Progenitor cell of endocrine pancreas (in vitro differentiated cells): ENCODE results near the gene MUC15. TPM values are rescaled to one million over a fixed set of nuclear protein-coding genes. Genes with fewer than 3 reads are reported as not detected.
"Not testable (repeated sequence)": the region's sequence is repeated elsewhere in the genome, so short reads cannot be mapped to it uniquely, and the experiment has no call there.

Experiments
- DNase-seq: peaks from one replicate; pipeline ENCODE4 v3.0.0; 2021; ENCODE audit warnings: low spot score; ENCODE audit not compliant: unreplicated experiment
- H3K27ac Mint-ChIP-seq: 2 replicates; pipeline ENCODE4 v1.8.0; 2021; ENCODE audit warnings: mild to moderate bottlenecking, moderate library complexity, mixed read lengths
- H3K27me3 Mint-ChIP-seq: 2 replicates; pipeline ENCODE4 v1.8.0; 2021; ENCODE audit warnings: mixed read lengths
- H3K36me3 Mint-ChIP-seq: 2 replicates; pipeline ENCODE4 v1.8.0; 2022; ENCODE audit warnings: mixed read lengths; ENCODE audit not compliant: insufficient read depth
- H3K4me1 Mint-ChIP-seq: 2 replicates; pipeline ENCODE4 v1.8.0; 2021; ENCODE audit warnings: low read depth, mixed read lengths
- H3K4me3 Mint-ChIP-seq: 2 replicates; pipeline ENCODE4 v1.8.0; 2021; ENCODE audit warnings: low read depth, mild to moderate bottlenecking, moderate library complexity, mixed read lengths
- H3K9me3 Mint-ChIP-seq: 2 replicates; pipeline ENCODE4 v1.8.0; 2021; ENCODE audit warnings: low read depth, mixed read lengths
- total RNA-seq: library from RNA; stranded (reverse); gene quantifications from 2 replicates; pipeline ENCODE4 v1.2.1, GENCODE V29; 2021
- TF ChIP-seq, protein P1 (sequence below): fragments of 200-600 bp; sonication (generic); IDR thresholded peaks from one replicate; pipeline ENCODE4 v1.5.0; 2021; ENCODE audit warnings: antibody characterized with exemption, mild to moderate bottlenecking; ENCODE audit not compliant: unreplicated experiment

The MUC15 gene
- total RNA-seq, 1 donor from 2014 or later, result 0.31 TPM

GRCh38 chr11:26608507-26609146 lies 36.6 kb upstream of the MUC15 start:
- no peak for DNase-seq
- Mint-ChIP-seq H3K4me3 (no peak overlapping the region), H3K27me3 (no peaks in the 10 kb centered on the region), H3K27ac (no peak overlapping the region), H3K4me1 (peaks cover 1% of the 10 kb centered on the region), H3K36me3 (no peaks in the 10 kb centered on the region), H3K9me3 (peaks cover 37% of the 10 kb centered on the region)
- TF ChIP-seq, protein P1, sequence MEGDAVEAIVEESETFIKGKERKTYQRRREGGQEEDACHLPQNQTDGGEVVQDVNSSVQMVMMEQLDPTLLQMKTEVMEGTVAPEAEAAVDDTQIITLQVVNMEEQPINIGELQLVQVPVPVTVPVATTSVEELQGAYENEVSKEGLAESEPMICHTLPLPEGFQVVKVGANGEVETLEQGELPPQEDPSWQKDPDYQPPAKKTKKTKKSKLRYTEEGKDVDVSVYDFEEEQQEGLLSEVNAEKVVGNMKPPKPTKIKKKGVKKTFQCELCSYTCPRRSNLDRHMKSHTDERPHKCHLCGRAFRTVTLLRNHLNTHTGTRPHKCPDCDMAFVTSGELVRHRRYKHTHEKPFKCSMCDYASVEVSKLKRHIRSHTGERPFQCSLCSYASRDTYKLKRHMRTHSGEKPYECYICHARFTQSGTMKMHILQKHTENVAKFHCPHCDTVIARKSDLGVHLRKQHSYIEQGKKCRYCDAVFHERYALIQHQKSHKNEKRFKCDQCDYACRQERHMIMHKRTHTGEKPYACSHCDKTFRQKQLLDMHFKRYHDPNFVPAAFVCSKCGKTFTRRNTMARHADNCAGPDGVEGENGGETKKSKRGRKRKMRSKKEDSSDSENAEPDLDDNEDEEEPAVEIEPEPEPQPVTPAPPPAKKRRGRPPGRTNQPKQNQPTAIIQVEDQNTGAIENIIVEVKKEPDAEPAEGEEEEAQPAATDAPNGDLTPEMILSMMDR, result no peak

- Mint-ChIP-seq H3K9me3 (peaks cover 32% of the 10 kb centered on the region), H3K36me3 (no peaks in the 10 kb centered on the region), H3K27me3 (no peaks in the 10 kb centered on the region), H3K4me1 (peaks cover 1% of the 10 kb centered on the region), H3K4me3 (no peak overlapping the region), H3K27ac (peak overlapping the region; percentile 31)
- DNase-seq, result no peak
- TF ChIP-seq, protein P1, result no peak
These were observed 35.9 kb upstream of the MUC15 start for GRCh38 chr11:26607725-26608506.

DNA sequence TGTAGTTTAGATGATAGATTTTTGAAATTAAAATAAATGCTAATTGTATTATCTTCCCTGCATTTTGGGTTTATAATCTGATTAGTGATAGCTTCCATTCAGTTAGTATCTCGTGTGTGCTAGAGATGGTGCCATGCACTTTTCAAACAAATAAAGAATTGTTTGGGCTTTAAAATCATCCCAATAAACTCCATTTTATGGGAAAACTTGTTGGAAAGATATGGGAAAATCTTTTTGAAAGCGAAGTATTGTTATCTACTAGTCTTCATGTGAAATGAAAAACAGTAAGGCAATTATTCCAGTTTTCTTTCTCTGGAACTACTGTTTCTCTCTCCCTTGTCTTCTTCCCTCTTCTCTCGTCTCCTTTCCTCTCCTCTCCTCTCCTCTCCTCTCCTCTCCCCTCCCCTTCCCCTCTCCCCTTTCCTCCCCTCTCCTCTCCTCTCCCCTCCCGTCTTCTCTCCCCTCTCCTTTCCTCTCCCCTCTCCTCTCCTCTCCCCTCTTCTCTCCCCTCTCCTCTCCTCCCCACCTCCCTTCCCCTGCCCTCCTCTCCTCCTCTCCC lies 27.9 kb upstream of the MUC15 start:
- no peaks in the 10 kb centered on the region for H3K27me3 Mint-ChIP-seq
- peaks cover 7% of the 10 kb centered on the region for H3K9me3 Mint-ChIP-seq
- no peak overlapping the region for H3K4me3 Mint-ChIP-seq
- H3K4me1 Mint-ChIP-seq, result no peaks in the 10 kb centered on the region
- no peak for DNase-seq
- no peaks in the 10 kb centered on the region for H3K36me3 Mint-ChIP-seq
- TF ChIP-seq, protein P1, result no peak
- H3K27ac Mint-ChIP-seq, result no peak overlapping the region

GRCh38 chr11:26599425-26599824 lies 27.4 kb upstream of the MUC15 start:
- DNase-seq, result no peak
- no peaks in the 10 kb centered on the region for H3K4me1 Mint-ChIP-seq
- TF ChIP-seq, protein P1, result no peak
- no peaks in the 10 kb centered on the region for H3K27me3 Mint-ChIP-seq
- H3K4me3 Mint-ChIP-seq, result no peak overlapping the region
- no peak overlapping the region for H3K27ac Mint-ChIP-seq
- no peaks in the 10 kb centered on the region for H3K36me3 Mint-ChIP-seq
- H3K9me3 Mint-ChIP-seq, result peaks cover 6% of the 10 kb centered on the region

DNA sequence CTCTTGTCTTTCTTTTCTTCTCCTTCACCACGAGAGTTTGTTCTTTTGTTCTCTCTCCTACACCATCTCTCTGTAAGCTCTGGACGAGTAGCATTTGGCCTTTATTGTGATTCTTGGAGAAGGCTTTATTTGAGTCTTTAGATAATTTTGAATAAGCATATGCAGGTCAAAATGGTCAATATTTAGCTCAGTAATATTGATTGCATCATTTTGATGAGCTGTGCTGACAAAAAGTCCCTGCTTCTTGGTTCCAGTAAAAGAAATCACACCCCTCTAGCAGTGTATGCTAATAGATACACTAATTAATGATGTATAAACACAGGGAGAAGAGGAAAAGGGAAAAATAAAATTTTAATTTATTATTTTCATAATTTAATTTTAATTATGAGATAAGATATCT lies 25.8 kb upstream of the MUC15 start:
- Mint-ChIP-seq H3K4me3 (no peak overlapping the region), H3K27me3 (no peaks in the 10 kb centered on the region), H3K27ac (no peak overlapping the region), H3K4me1 (peaks cover 5% of the 10 kb centered on the region), H3K9me3 (no peaks in the 10 kb centered on the region), H3K36me3 (no peaks in the 10 kb centered on the region)
- TF ChIP-seq, protein P1, result no peak
- no peak for DNase-seq

GRCh38 chr11:26597049-26597689 lies 25.1 kb upstream of the MUC15 start:
- DNase-seq, H3K27ac Mint-ChIP-seq, H3K4me3 Mint-ChIP-seq, H3K27me3 Mint-ChIP-seq, H3K4me1 Mint-ChIP-seq, H3K9me3 Mint-ChIP-seq, H3K36me3 Mint-ChIP-seq: not testable (repeated sequence)

DNA sequence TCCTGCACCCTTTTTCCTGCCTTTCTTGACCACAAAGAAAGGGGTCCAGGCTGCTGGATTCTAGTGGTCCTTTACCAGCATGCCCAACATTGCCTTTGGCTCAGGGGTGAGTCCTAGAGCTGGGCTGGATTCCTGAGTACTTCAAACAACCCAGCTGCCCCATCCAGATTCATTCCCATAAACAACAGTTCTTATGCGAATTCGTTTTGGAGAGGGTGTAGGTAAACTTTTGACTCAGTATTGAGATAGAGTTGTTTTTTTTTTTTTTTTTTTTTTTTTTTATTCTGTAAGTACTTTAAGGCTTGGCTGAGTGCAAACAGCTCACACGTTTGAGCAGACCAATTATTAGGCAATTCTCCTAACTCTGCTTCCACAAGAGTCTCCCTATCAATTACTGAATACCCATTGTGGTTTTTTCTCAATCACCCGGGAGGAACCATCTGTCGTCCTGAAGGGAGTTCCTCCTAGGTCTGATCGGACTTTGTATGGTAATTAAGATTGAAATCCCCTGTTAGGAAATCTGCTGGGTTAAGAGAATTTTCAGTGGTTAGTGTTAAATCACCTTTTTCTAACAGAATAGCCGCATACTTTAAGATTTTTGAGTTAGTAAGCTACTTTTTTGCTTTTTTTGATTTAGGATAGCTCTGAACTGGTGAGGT lies 23.3 kb upstream of the MUC15 start:
- not testable (repeated sequence) for H3K27me3 Mint-ChIP-seq, DNase-seq, H3K4me1 Mint-ChIP-seq, H3K4me3 Mint-ChIP-seq, H3K36me3 Mint-ChIP-seq, H3K27ac Mint-ChIP-seq
- H3K9me3 Mint-ChIP-seq, result peaks cover 11% of the 10 kb centered on the region
